ENCODE results near the gene IMPDH1.

Gene IMPDH1

GRCh38 chr7:128387216-128388144 lies 22.3 kb downstream of the IMPDH1 start:
- H4K91ac ChIP-seq (ENCODE audit: low read depth, low read length, poor library complexity), result no peak overlapping the region
- no peak overlapping the region for H3K14ac ChIP-seq (ENCODE audit: low read length)
- H3K27me3 ChIP-seq (ENCODE audit: control insufficient read depth in 3 of 3, insufficient read depth in 3 of 3, low read depth in 1 of 3, low read length in 3 of 3), result peaks cover 0 to 28% (median 0%) of the 10 kb centered on the region in 3 experiments
- H3K79me1 ChIP-seq (ENCODE audit: low read depth, low read length), result no peaks in the 10 kb centered on the region
- H3K4me1 ChIP-seq (ENCODE audit: control insufficient read depth in 2 of 2, insufficient read depth in 1 of 2, low read depth in 1 of 2, low read length in 2 of 2), result peaks cover 29 to 31% of the 10 kb centered on the region in 2 donors
- peak overlapping the region; percentile 29 for H3K18ac ChIP-seq (ENCODE audit: low read length)
- no peaks in the 10 kb centered on the region for H3K9me3 ChIP-seq (replicated peaks in 1 of 2; ENCODE audit: control insufficient read depth in 2 of 2, insufficient read depth in 1 of 2, low read depth in 1 of 2, low read length in 2 of 2)
- peak overlapping the region; percentile 50 for H2BK5ac ChIP-seq (ENCODE audit: low read length)
- no peak overlapping the region for H2AK5ac ChIP-seq (ENCODE audit: low read depth, low read length)
- H3K4me2 ChIP-seq (ENCODE audit: insufficient read depth, low read length, poor library complexity, severe bottlenecking), result peak overlapping the region; percentile 13
- no peak overlapping the region for H4K8ac ChIP-seq (ENCODE audit: low read depth, low read length)
- no CpG with 5 or more reads among the region's 24 CpGs for WGBS, 2 donors (ENCODE audit: extremely low coverage in 2 of 2, insufficient read length in 2 of 2, insufficient replicate concordance in 1 of 2)
- H2BK120ac ChIP-seq (ENCODE audit: low read depth, low read length), result no peak overlapping the region
- peak overlapping the region; percentile 73 for H2AFZ ChIP-seq (ENCODE audit: low read length)
- H3K36me3 ChIP-seq (replicated peaks in 1 of 2; ENCODE audit: control insufficient read depth in 2 of 2, insufficient read depth in 2 of 2, low read length in 2 of 2), result peaks cover 0 to 7% of the 10 kb centered on the region in 2 donors
- no peak overlapping the region for H2BK12ac ChIP-seq (ENCODE audit: low read length)
- H3K23ac ChIP-seq (ENCODE audit: low read depth, low read length, poor library complexity), result no peak overlapping the region
- DNase-seq (ENCODE audit: low spot score), result peak; percentile 92
- peak overlapping the region; percentile 2 for H3K27ac ChIP-seq (replicated peaks; ENCODE audit: low read length)
- peak overlapping the region; percentile 95 for H2BK15ac ChIP-seq (ENCODE audit: low read length)
- no peak overlapping the region for H3K4me3 ChIP-seq (ENCODE audit: low read length in 2 of 2)
- no peak overlapping the region for H3K9ac ChIP-seq (ENCODE audit: low read depth, low read length, poor library complexity)
- H3K4ac ChIP-seq (ENCODE audit: low read length), result no peak overlapping the region

- H2BK5ac ChIP-seq (ENCODE audit: low read length), result no peak overlapping the region
- no peak overlapping the region for H2BK15ac ChIP-seq (ENCODE audit: low read length)
- H2AFZ ChIP-seq (ENCODE audit: low read length), result no peak overlapping the region
- H3K4me1 ChIP-seq (ENCODE audit: control insufficient read depth in 2 of 2, insufficient read depth in 1 of 2, low read depth in 1 of 2, low read length in 2 of 2), result peaks cover 29 to 35% of the 10 kb centered on the region in 2 donors
- H4K8ac ChIP-seq (ENCODE audit: low read depth, low read length), result no peak overlapping the region
- no peak for DNase-seq (ENCODE audit: low spot score)
- no peaks in the 10 kb centered on the region for H3K9me3 ChIP-seq (replicated peaks in 1 of 2; ENCODE audit: control insufficient read depth in 2 of 2, insufficient read depth in 1 of 2, low read depth in 1 of 2, low read length in 2 of 2)
- WGBS, 2 donors (ENCODE audit: extremely low coverage in 2 of 2, insufficient read length in 2 of 2, insufficient replicate concordance in 1 of 2), result no CpG with 5 or more reads among the region's 4 CpGs
- no peak overlapping the region for H4K91ac ChIP-seq (ENCODE audit: low read depth, low read length, poor library complexity)
- no peak overlapping the region for H3K4me3 ChIP-seq (ENCODE audit: low read length in 2 of 2)
- no peaks in the 10 kb centered on the region for H3K79me1 ChIP-seq (ENCODE audit: low read depth, low read length)
- H3K4ac ChIP-seq (ENCODE audit: low read length), result no peak overlapping the region
- H2BK120ac ChIP-seq (ENCODE audit: low read depth, low read length), result no peak overlapping the region
- no peak overlapping the region for H3K14ac ChIP-seq (ENCODE audit: low read length)
- H3K27ac ChIP-seq (replicated peaks; ENCODE audit: low read length), result no peak overlapping the region
- H2AK5ac ChIP-seq (ENCODE audit: low read depth, low read length), result no peak overlapping the region
- H3K36me3 ChIP-seq (replicated peaks in 1 of 2; ENCODE audit: control insufficient read depth in 2 of 2, insufficient read depth in 2 of 2, low read length in 2 of 2), result peaks cover 0 to 2% of the 10 kb centered on the region in 2 donors
- H3K18ac ChIP-seq (ENCODE audit: low read length), result no peak overlapping the region
- no peak overlapping the region for H2BK12ac ChIP-seq (ENCODE audit: low read length)
- no peak overlapping the region for H3K23ac ChIP-seq (ENCODE audit: low read depth, low read length, poor library complexity)
- H3K27me3 ChIP-seq (ENCODE audit: control insufficient read depth in 3 of 3, insufficient read depth in 3 of 3, low read depth in 1 of 3, low read length in 3 of 3), result peaks cover 0 to 28% (median 0%) of the 10 kb centered on the region in 3 experiments
- no peak overlapping the region for H3K9ac ChIP-seq (ENCODE audit: low read depth, low read length, poor library complexity)
- no peak overlapping the region for H3K4me2 ChIP-seq (ENCODE audit: insufficient read depth, low read length, poor library complexity, severe bottlenecking)
Observed at GRCh38 chr7:128385988-128386925, 23.5 kb downstream of the IMPDH1 start.

- Histone ChIP-seq H2BK12ac (ENCODE audit: low read length) (no peak overlapping the region), H2AK5ac (ENCODE audit: low read depth, low read length) (no peak overlapping the region), H2BK15ac (ENCODE audit: low read length) (no peak overlapping the region), H3K36me3 (replicated peaks in 1 of 2; ENCODE audit: control insufficient read depth in 2 of 2, insufficient read depth in 2 of 2, low read length in 2 of 2) (no peaks in the 10 kb centered on the region), H3K4me1 (ENCODE audit: control insufficient read depth in 2 of 2, insufficient read depth in 1 of 2, low read depth in 1 of 2, low read length in 2 of 2) (peaks cover 33 to 42% of the 10 kb centered on the region in 2 donors), H2BK5ac (ENCODE audit: low read length) (no peak overlapping the region), H3K14ac (ENCODE audit: low read length) (no peak overlapping the region), H3K27ac (replicated peaks; ENCODE audit: low read length) (no peak overlapping the region), H3K27me3 (ENCODE audit: control insufficient read depth in 3 of 3, insufficient read depth in 3 of 3, low read depth in 1 of 3, low read length in 3 of 3) (peaks cover 0 to 28% (median 0%) of the 10 kb centered on the region in 3 experiments), H3K4me2 (ENCODE audit: insufficient read depth, low read length, poor library complexity, severe bottlenecking) (no peak overlapping the region), H3K18ac (ENCODE audit: low read length) (no peak overlapping the region), H3K79me1 (ENCODE audit: low read depth, low read length) (no peaks in the 10 kb centered on the region), H3K23ac (ENCODE audit: low read depth, low read length, poor library complexity) (no peak overlapping the region), H4K8ac (ENCODE audit: low read depth, low read length) (no peak overlapping the region), H2AFZ (ENCODE audit: low read length) (no peak overlapping the region), H3K4ac (ENCODE audit: low read length) (no peak overlapping the region), H3K9me3 (replicated peaks in 1 of 2; ENCODE audit: control insufficient read depth in 2 of 2, insufficient read depth in 1 of 2, low read depth in 1 of 2, low read length in 2 of 2) (no peaks in the 10 kb centered on the region), H2BK120ac (ENCODE audit: low read depth, low read length) (no peak overlapping the region), H3K4me3 (ENCODE audit: low read length in 2 of 2) (no peak overlapping the region), H4K91ac (ENCODE audit: low read depth, low read length, poor library complexity) (no peak overlapping the region), H3K9ac (ENCODE audit: low read depth, low read length, poor library complexity) (no peak overlapping the region)
- no peak for DNase-seq (ENCODE audit: low spot score)
- no CpG with 5 or more reads among the region's 7 CpGs for WGBS, 2 donors (ENCODE audit: extremely low coverage in 2 of 2, insufficient read length in 2 of 2, insufficient replicate concordance in 1 of 2)
Observed at GRCh38 chr7:128384726-128385125, 25.1 kb downstream of the IMPDH1 start.
